Muscle layer of colon (tissue), 2 donors: ENCODE results near the gene GALNT7.

Experiments used
- H3K27ac ChIP-seq: one replicate; pipeline ENCODE4 v1.7.0; 2013; ENCODE audit warnings: low read depth, mild to moderate bottlenecking, low read length, moderate library complexity
- H3K27me3 ChIP-seq, 2 donors: one replicate each; pipeline ENCODE4 v1.7.0; 2013; ENCODE audit warnings: low read length in 2 of 2, mild to moderate bottlenecking in 2 of 2; ENCODE audit not compliant: insufficient read depth in 2 of 2, control insufficient read depth in 1 of 2
- H3K36me3 ChIP-seq: one replicate; pipeline ENCODE4 v1.7.0; 2013; ENCODE audit warnings: mild to moderate bottlenecking, low read length; ENCODE audit not compliant: insufficient read depth
- H3K4me1 ChIP-seq: one replicate; pipeline ENCODE4 v1.7.0; 2013; ENCODE audit warnings: mild to moderate bottlenecking, low read length; ENCODE audit not compliant: insufficient read depth
- H3K4me3 ChIP-seq, 2 donors: one replicate each; pipeline ENCODE4 v1.7.0; 2013; ENCODE audit warnings: low read length in 2 of 2, low read depth in 1 of 2, mild to moderate bottlenecking in 1 of 2, moderate library complexity in 1 of 2
- H3K9ac ChIP-seq: one replicate; pipeline ENCODE4 v1.7.0; 2013; ENCODE audit warnings: low read length
- H3K9me3 ChIP-seq: one replicate; pipeline ENCODE4 v1.7.0; 2013; ENCODE audit warnings: mild to moderate bottlenecking, low read length
- donor health status: abdominal sarcoma.
- donor health status: Adenocarcinoma of cecum.

Gene GALNT7

GRCh38 chr4:173272314-173272713 is 103.7 kb downstream of the GALNT7 start:
- no peaks in the 10 kb centered on the region for H3K27me3 ChIP-seq
- no peak overlapping the region for H3K27ac ChIP-seq
- peaks cover 6% of the 10 kb centered on the region for H3K4me1 ChIP-seq
- H3K4me3 ChIP-seq: no peak overlapping the region
- no peaks in the 10 kb centered on the region for H3K36me3 ChIP-seq
- H3K9ac ChIP-seq: no peak overlapping the region
- no peaks in the 10 kb centered on the region for H3K9me3 ChIP-seq

- peaks cover 6% of the 10 kb centered on the region for H3K4me1 ChIP-seq
- no peak overlapping the region for H3K27ac ChIP-seq
- no peak overlapping the region for H3K4me3 ChIP-seq
- H3K9me3 ChIP-seq: no peaks in the 10 kb centered on the region
- H3K27me3 ChIP-seq: no peaks in the 10 kb centered on the region
- H3K36me3 ChIP-seq: no peaks in the 10 kb centered on the region
- H3K9ac ChIP-seq: no peak overlapping the region
These were observed 104.4 kb downstream of the GALNT7 start for GRCh38 chr4:173272996-173273395.

GRCh38 chr4:173273941-173274340 is 105.3 kb downstream of the GALNT7 start:
- Histone ChIP-seq H3K27ac (no peak overlapping the region), H3K9ac (no peak overlapping the region), H3K9me3 (no peaks in the 10 kb centered on the region), H3K27me3 (no peaks in the 10 kb centered on the region), H3K4me1 (peaks cover 6% of the 10 kb centered on the region), H3K4me3 (no peak overlapping the region), H3K36me3 (no peaks in the 10 kb centered on the region)

GRCh38 chr4:173274744-173275143 is 106.1 kb downstream of the GALNT7 start:
- H3K9me3 ChIP-seq: no peaks in the 10 kb centered on the region
- H3K27me3 ChIP-seq: no peaks in the 10 kb centered on the region
- no peak overlapping the region for H3K27ac ChIP-seq
- peaks cover 6% of the 10 kb centered on the region for H3K4me1 ChIP-seq
- H3K9ac ChIP-seq: no peak overlapping the region
- H3K4me3 ChIP-seq: no peak overlapping the region
- H3K36me3 ChIP-seq: no peaks in the 10 kb centered on the region

DNA sequence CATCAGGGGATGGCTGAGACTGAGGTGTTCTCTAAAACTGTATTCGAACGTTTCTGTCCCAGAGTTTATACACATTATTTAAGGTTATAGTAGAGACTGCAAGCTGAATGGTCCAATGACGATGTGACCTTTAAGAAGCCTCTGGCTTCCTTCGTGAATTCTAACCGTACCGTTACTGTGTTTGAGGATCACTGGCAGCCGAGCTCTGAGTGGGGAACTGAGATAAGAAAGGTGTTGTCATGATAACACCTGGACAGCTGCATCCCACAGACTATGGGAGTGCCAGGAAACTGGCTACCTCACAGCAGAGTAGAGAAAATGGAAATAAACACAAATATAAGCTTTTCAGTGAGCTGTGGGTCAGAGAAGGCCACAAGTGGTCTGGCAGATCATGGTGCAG is 106.5 kb downstream of the GALNT7 start:
- no peak overlapping the region for H3K9ac ChIP-seq
- peaks cover 6% of the 10 kb centered on the region for H3K4me1 ChIP-seq
- no peaks in the 10 kb centered on the region for H3K9me3 ChIP-seq
- H3K36me3 ChIP-seq: no peaks in the 10 kb centered on the region
- H3K4me3 ChIP-seq: no peak overlapping the region
- no peaks in the 10 kb centered on the region for H3K27me3 ChIP-seq
- no peak overlapping the region for H3K27ac ChIP-seq

DNA sequence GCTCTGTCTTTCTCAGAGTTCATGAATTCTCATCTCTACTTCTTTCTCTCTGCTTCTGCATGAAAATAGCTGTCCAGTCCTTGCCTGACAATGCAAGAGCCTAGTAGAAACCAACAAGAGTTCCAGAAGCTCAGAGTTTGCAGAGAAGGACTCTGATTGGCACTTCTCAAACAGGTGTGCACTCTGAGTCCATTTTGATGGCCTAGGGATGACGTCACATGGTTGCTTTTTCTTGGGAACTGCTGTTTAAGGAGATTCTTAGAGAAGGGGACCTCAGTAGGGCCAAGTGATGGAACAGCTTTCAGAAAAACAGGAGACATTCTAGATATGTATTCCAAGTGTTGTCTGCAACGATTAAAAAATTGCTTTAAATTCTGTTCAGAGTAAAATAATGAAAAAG is 108.7 kb downstream of the GALNT7 start:
- Histone ChIP-seq H3K27me3 (no peaks in the 10 kb centered on the region), H3K9ac (no peak overlapping the region), H3K9me3 (no peaks in the 10 kb centered on the region), H3K36me3 (no peaks in the 10 kb centered on the region), H3K4me3 (no peak overlapping the region), H3K27ac (no peak overlapping the region), H3K4me1 (no peaks in the 10 kb centered on the region)

- Histone ChIP-seq H3K9ac (no peak overlapping the region), H3K27me3 (no peaks in the 10 kb centered on the region), H3K27ac (no peak overlapping the region), H3K36me3 (no peaks in the 10 kb centered on the region), H3K9me3 (no peaks in the 10 kb centered on the region), H3K4me1 (no peaks in the 10 kb centered on the region), H3K4me3 (no peak overlapping the region)
These were observed 112.4 kb downstream of the GALNT7 start for GRCh38 chr4:173280998-173281397.

DNA sequence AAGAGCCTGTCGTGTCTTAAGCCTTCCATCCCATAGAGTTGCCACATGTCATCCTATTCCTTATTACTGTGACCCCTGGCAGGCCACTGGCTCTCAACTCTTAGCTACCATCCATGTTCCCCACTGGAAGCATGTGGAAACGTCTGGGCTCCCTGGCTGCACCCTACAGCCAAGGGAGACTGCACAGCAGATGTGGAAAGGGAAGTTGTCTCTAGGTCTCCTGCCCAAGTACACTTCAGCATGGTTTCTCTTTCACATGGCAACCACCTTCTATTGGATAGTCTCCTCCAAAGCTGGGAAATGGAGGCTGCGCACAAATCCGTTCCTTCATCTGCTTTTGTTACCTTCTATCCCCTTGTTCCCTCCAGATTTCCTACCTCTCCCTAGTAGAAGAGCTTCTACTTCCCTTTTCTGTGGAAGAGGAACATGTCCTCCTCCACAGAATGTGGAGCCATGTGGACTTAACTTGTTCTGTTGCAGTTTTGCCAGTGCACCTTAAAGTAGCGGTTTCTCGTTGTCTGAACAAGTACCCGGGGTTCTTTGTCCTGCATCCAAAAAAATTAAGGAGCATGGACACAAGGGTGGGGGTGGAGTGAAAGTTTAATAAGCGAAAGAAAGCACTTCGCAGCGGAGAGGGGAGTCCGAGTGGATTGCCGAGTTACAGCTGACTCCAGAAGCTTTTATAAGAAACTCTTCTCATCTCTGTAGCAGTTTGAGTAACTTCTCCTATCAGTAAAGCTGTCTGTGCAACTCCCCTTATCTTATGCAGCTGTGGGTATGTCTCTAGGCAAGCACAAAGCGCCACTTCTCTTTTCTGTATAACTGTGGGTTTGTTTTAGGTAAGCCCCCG is 113.0 kb downstream of the GALNT7 start:
- no peaks in the 10 kb centered on the region for H3K4me1 ChIP-seq
- H3K36me3 ChIP-seq: no peaks in the 10 kb centered on the region
- no peak overlapping the region for H3K27ac ChIP-seq
- no peaks in the 10 kb centered on the region for H3K27me3 ChIP-seq
- H3K9me3 ChIP-seq: no peaks in the 10 kb centered on the region
- H3K9ac ChIP-seq: no peak overlapping the region
- no peak overlapping the region for H3K4me3 ChIP-seq

DNA sequence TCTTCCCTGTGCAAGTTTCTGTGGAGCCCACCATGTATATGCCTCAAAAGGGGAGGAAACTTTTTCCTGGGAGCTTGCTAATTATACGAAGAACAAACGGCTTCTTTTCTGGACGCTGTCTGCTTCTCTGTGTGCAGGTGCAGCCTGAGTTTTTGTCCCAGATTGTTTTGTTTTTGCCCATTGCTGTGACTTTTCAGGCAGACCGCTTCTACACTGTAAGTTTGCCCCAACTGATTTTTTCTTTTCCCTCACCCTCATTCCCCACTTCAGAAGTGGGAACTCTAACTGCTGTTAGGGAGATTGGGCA is 113.6 kb downstream of the GALNT7 start:
- no peaks in the 10 kb centered on the region for H3K27me3 ChIP-seq
- no peak overlapping the region for H3K27ac ChIP-seq
- H3K9ac ChIP-seq: no peak overlapping the region
- H3K36me3 ChIP-seq: no peaks in the 10 kb centered on the region
- no peaks in the 10 kb centered on the region for H3K4me1 ChIP-seq
- no peak overlapping the region for H3K4me3 ChIP-seq
- H3K9me3 ChIP-seq: no peaks in the 10 kb centered on the region

- Histone ChIP-seq H3K9me3 (no peaks in the 10 kb centered on the region), H3K4me1 (no peaks in the 10 kb centered on the region)
These were observed 114.0 kb downstream of the GALNT7 start for GRCh38 chr4:173282626-173283025.

GRCh38 chr4:173284463-173284862 is 115.9 kb downstream of the GALNT7 start:
- Histone ChIP-seq H3K9me3 (no peaks in the 10 kb centered on the region), H3K4me3 (no peak overlapping the region), H3K27ac (no peak overlapping the region), H3K27me3 (no peaks in the 10 kb centered on the region), H3K36me3 (no peaks in the 10 kb centered on the region), H3K9ac (no peak overlapping the region), H3K4me1 (no peaks in the 10 kb centered on the region)

More at GRCh38 chr4:173282626-173283025, 114.0 kb downstream of the GALNT7 start:
- no peaks in the 10 kb centered on the region for H3K36me3 ChIP-seq
- no peak overlapping the region for H3K4me3 ChIP-seq
- H3K27me3 ChIP-seq: no peaks in the 10 kb centered on the region
- no peak overlapping the region for H3K27ac ChIP-seq
- no peak overlapping the region for H3K9ac ChIP-seq

GRCh38 chr4:173287486-173287885 is 118.9 kb downstream of the GALNT7 start:
- no peaks in the 10 kb centered on the region for H3K4me1 ChIP-seq
- H3K4me3 ChIP-seq: no peak overlapping the region
- H3K27ac ChIP-seq: no peak overlapping the region
- H3K36me3 ChIP-seq: no peaks in the 10 kb centered on the region
- no peaks in the 10 kb centered on the region for H3K27me3 ChIP-seq
- no peak overlapping the region for H3K9ac ChIP-seq
- no peaks in the 10 kb centered on the region for H3K9me3 ChIP-seq
